Activated CD4-positive, CD25-positive, alpha-beta regulatory T cell (primary cell): ENCODE measurements around the gene GABBR1.
A peak's percentile ranks its signal among the peaks of the same experiment; 100 is the strongest.

ENCODE experiments used
- DNase-seq, 4 experiments: peaks; one replicate each; lab custom pipeline; 2025; lab: John Stamatoyannopoulos, UW

The GABBR1 gene

DNA sequence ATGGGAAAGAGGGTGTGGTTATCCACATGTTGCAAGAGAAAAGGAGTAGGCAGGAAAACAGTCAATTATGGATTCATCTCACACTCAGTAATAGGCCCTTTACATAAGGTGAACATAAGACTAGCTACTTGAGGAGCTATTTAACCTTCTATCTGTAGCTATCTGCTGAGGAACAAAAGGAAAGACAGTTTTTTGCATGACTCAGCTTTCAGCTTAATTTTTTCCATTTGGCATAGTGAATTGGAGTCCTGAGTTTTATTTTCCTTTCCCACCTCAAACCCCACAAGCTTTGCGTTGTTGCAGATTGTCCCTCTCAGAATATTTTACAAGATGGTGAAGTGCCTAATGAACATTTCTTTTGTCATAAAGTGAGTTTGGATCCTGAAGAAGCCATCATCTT lies 105.9 kb downstream of the GABBR1 start:
- DNase-seq: no peak

DNA sequence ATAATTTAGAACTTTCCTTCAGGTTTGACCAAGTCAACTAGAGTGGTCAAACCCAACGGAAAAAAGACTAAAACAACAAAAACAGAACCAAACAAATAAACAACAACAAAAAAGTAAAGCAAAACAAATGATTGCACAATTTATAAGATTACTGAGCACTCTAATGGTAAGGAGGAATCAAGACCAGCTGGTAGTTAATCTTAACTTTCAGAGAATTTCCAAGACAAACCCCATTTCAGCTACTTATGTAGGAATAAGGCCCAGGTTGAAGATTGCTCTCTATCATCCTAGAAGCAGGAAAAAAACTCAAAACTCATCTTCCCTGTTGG lies 107.7 kb downstream of the GABBR1 start:
- no peak for DNase-seq

DNA sequence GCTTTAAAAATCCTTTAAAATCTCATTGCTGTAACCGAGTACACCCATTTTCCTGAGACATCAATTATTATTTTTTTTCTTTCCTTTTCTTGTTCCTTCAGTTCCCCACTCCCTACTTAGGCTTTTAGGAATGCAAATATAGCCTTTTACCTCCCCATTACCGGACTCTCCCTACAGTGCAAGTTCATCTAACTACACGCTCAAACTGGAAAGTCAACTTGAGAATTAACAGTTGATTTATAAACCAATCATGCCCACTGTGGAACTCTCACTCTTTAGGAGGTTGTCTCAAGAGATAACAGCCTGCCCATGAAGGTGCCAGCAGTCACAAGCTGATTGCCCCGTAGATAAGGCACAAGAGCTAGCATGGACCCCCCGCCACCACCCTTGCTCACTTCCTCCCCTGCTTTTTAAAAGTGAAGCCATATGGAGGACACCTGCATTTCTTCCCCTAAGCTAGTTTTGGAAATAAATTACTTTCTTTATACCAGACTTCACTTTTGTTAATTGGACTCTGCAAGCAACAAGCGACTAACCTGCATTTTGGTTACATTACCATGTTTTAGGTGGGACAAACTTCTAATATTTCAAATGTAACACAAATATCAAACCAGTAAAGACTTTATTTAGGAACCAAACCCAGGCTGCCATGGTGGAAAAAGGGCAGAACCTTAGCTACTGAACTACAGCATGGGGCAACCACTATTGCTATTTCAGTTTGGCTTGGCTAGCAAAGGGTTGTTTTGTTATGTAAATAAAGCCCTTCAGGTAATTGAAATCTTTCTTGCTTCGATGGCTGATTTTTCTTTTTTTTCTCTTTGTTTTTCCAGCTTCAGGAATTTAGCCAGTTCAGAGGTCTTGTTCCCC lies 108.3 kb downstream of the GABBR1 start:
- DNase-seq: no peak

DNA sequence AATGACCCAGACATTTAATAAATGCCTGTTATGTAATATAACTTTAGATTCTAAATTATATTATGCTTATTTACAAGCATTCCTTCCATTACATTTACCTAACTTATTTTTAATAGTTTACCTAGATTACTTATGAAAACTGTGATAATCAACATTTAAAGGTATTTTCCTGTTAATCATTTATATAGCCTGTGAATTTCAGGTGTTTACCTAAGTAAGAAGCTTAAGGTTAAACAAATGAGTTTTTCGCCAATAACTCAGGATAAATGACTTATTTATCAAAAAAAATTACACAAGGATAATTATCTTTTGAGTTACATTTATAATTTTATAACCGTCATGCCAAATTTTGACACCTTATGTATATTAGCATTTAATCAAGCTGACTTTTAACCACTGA lies 108.9 kb downstream of the GABBR1 start:
- DNase-seq: no peak

DNA sequence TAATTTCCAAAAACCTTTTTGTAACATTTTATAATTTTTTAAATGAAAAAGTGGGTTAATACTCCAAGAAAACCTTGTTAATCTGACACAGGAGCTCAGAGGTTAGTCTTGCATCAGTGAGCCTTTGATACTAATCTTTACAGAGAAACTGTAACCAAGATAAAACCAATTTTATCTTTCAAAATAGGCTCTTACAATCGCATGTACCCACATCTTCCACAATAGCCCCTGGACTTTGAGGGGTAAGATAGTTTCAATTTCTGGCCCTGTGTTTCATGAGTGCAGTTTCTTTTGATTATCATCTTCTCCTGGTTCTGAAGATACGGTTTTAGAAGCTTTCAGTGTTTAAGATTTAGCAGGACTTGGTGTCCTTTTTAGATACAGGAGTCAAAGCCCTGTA lies 110.8 kb downstream of the GABBR1 start:
- no peak for DNase-seq

DNA sequence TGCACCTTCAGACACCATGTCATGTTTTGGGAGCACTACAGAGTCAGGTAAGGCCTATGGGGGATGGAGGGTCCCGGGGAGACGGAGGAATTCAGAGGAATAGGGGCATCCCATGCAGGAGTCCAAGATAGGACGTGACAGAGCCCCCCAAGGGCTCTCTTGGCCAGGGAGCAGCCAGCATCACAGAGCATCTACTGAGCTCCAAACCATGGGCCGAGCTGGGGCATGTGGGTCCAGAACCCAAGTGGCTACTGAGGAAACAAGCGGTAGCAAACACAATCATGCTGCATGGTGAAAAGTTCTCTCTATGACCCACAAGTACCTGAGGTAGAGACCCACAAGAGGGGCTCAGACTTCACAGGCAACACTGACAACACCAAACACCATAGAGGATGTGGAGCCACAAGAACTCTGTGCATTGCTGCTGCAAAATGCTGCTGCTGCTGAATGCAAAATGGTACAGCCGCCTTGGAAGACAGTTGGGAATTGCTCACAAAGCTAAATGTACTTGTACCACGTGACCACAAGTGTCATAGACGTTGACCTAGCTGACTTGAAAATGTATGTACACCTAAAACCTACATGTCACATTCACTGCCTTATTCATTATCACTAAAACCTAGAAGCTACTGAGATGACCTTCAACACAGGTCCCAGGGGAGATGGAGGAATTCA lies 111.8 kb downstream of the GABBR1 start:
- DNase-seq: no peak

DNA sequence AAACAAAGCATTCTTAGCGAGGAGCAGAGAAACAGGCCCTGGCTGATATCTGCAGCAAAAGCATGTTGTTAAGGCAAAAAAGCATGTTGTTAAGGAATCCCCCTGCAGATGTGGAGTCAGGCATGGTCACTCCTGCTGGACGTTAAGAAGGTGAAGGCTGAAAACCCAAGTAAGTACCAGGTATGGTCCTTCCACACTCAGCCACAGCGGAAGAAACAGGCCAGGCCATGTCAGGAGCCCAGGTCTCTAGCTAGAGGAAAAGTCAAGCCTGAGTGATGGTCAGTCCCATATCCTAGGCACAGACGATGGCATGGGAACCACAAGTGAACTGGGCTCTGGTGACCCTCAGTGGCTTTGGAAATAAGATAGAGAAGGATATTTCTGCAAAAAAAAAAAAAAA lies 112.8 kb downstream of the GABBR1 start:
- DNase-seq: no peak

DNA sequence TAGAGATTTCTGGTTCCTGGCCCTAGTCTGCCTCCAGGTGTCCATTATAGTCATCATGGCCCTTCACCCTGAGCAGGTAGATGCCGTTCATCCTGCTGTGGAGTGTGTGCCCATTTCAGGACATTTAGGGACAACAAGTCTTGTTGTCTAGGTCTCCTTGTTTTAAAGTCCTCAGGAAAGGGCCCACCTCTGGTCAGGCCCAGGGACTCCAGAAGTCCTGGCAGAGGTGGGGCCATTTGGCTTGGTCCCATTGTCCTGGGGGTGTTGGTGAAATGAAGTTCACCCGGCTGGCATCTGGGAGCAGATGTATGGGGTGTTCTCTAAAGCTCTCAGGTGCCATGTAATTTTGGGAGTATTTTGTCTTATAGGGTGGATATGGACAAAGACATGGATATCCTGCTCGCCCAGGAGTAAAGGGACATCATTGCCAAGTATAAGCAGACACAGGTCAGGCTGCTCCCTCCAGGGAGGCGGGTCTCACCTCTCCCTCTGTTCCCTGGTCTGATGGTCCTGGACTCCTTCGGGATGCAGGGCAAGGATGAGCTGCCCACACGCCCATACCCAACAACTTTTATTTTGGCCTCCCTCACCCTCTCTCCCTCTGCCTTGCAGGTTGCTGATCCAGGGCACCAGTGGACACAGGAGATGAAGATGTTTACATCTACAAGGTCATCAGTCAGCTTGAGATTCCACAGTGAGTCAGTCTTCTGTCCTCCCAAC lies 113.5 kb downstream of the GABBR1 start:
- DNase-seq: no peak

DNA sequence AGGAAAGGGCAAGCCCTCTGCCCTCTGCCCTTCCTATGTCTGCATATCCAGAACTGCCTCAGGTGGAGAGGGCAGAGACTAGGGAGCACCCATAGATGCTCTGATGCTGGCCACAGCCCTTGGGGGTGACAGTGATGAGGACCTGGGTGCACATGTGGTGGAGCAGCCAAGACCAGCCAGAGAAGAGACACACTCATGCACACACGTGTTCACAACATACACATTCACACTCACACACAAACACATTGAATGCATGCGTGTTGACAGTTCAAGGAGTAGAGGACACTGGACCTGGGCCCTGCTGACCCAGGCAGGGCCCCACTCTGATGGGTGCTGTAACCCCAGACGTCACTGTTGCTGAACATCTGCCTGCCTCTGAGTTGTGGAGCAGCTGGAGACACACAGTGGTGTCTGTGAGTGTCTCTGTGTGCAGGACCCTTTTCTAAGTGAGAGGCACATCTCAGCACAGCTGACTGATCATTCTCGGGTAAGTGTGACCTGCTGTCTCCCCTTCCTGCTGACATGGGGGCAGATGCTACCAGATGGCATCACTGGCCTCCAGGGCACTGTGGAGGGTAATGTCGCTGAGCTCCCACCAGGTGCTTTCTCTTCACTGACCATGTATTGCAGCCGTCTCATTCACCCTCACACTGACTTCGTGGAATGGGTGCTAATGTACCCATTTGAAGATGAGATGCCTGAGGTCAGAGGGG lies 115.1 kb downstream of the GABBR1 start:
- DNase-seq: no peak

DNA sequence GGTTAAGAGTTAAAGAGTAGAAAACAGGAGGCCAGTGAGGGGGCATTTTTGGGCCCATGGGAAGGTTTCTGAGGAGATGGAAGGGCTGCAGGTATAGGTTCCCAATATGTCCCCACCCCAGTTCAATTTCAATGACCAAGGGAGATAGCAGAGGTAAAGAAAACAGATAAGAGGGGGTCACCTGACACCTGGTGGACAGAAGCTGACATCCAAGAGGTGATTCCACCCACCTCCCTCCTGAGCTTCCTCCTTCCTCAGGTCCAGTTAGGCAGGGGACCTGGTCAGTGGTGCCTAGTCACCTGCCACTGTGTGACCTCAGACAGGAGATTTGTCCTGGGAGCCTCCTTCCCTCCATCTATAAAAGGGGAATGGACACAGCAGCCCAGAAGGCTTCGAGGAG lies 115.7 kb downstream of the GABBR1 start:
- no peak for DNase-seq

DNA sequence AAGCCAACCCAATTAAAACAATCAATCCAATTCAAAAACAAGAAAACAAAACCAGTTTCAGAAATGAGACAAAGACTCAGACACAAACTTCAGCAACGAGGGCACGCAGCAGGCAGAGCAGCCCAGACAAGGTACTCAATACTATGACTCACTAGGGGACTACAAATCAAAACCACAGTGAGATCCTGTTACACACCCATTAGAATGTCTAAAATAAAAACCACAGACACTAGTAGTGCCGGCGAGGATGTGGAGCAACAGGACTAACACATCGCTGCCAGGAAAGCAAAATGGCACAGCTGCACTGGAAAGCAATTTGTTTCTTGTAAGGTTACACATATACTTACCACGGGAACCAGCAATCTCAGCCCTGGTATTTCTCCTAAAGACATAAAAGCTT lies 116.9 kb downstream of the GABBR1 start:
- DNase-seq: peak in 1 of 4 experiments; percentile 9

DNA sequence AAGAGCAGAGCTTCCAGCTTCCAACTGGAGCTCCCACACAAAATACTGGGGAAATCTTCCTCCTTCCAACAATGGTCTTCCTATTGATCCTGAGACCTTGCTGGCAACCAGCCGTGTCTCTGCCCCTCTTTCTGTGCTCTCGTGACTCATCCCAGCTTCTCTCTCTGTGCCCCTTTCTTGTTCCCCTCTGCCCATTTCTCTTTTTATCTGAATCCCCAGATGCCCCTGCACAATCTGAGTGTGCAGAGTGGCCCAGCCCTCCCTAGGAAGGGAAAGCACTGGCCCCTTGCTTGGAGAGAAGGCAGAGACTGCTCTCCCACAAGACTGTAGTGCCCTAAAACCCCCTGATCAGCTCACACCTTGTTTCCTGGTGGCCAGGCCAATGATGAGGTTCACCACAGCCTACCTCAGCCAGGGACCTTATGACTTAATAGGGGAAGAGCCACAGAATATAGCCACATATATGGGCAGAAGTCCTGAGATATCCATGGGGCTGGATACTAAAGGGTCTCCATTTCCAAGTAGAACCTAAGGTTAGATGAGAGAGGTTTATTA lies 122.2 kb downstream of the GABBR1 start:
- DNase-seq: no peak

DNA sequence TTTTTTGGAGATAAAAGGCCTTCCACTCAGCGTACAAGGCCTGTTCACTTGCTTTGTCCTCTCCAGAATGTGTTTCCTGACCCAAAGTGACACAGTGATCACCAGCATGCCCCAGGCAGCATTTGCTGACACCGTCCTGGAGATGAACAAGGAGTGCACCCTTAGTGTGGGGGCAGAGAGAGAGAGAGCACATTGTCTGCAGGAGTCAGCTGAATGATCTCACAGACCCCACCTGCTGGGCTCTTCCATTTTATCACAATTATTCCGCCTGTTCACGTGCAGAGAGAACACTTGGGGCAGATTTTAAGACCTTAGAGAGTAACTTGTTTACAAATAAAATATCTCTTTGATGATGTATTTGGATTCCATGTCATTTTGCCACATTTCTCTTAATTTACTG lies 122.8 kb downstream of the GABBR1 start:
- no peak for DNase-seq
